NCI-H510A treated with DMSO at 0.1 percent for 48 hours (cell line): Measurements from ENCODE around the gene JADE3.
"Not testable (repeated sequence)": the region's sequence is repeated elsewhere in the genome, so short reads cannot be mapped to it uniquely, and the experiment has no call there.

Source experiments
- DNase-seq: peaks from one replicate; lab custom pipeline; 2025; lab: John Stamatoyannopoulos, UW

JADE3 gene

GRCh38 chrX:46935295-46935694 lies 23.1 kb downstream of the JADE3 start:
- no peak for DNase-seq

- no peak for DNase-seq
These were observed 26.4 kb downstream of the JADE3 start for GRCh38 chrX:46938589-46938988.

- no peak for DNase-seq
These were observed 29.1 kb downstream of the JADE3 start for GRCh38 chrX:46941341-46941740.

- no peak for DNase-seq
These were observed 40.9 kb downstream of the JADE3 start for GRCh38 chrX:46953137-46953527.

- no peak for DNase-seq
These were observed 41.4 kb downstream of the JADE3 start for GRCh38 chrX:46953597-46953996.

GRCh38 chrX:46954716-46955115 lies 42.5 kb downstream of the JADE3 start:
- no peak for DNase-seq

GRCh38 chrX:46956589-46956988 lies 44.4 kb downstream of the JADE3 start:
- not testable (repeated sequence) for DNase-seq

- no peak for DNase-seq
These were observed 45.1 kb downstream of the JADE3 start for GRCh38 chrX:46957297-46957696.

- no peak for DNase-seq
These were observed 46.9 kb downstream of the JADE3 start for GRCh38 chrX:46959101-46959500.

GRCh38 chrX:46959985-46960700 lies 47.9 kb downstream of the JADE3 start:
- DNase-seq, result no peak

- DNase-seq, result no peak
These were observed 48.9 kb downstream of the JADE3 start for GRCh38 chrX:46961097-46961496.

- DNase-seq, result no peak
These were observed 49.5 kb downstream of the JADE3 start for GRCh38 chrX:46961574-46962283.

- no peak for DNase-seq
These were observed 53.0 kb downstream of the JADE3 start for GRCh38 chrX:46965125-46965758.

- no peak for DNase-seq
These were observed 55.3 kb downstream of the JADE3 start for GRCh38 chrX:46967547-46967946.

GRCh38 chrX:46977046-46977445 lies 64.8 kb downstream of the JADE3 start:
- not testable (repeated sequence) for DNase-seq

GRCh38 chrX:46978341-46979291 lies 66.4 kb downstream of the JADE3 start:
- DNase-seq, result peak; percentile 65

- DNase-seq, result no peak
These were observed 72.5 kb downstream of the JADE3 start for GRCh38 chrX:46984705-46985104.

- DNase-seq, result no peak
These were observed 77.3 kb downstream of the JADE3 start for GRCh38 chrX:46989548-46989947.

GRCh38 chrX:46991664-46992063 lies 79.4 kb downstream of the JADE3 start:
- no peak for DNase-seq

GRCh38 chrX:46992070-46992469 lies 79.8 kb downstream of the JADE3 start:
- no peak for DNase-seq

GRCh38 chrX:46994096-46994495 lies 81.9 kb downstream of the JADE3 start:
- no peak for DNase-seq

- no peak for DNase-seq
These were observed 99.9 kb downstream of the JADE3 start for GRCh38 chrX:47012131-47012530.
